ENCODE data around the gene SORCS3. TPM values are rescaled to one million over a fixed set of nuclear protein-coding genes. Genes with fewer than 3 reads are reported as not detected.

The SORCS3 gene
- total RNA-seq, 1 experiment from 2014 or later: 0.18 TPM

DNA sequence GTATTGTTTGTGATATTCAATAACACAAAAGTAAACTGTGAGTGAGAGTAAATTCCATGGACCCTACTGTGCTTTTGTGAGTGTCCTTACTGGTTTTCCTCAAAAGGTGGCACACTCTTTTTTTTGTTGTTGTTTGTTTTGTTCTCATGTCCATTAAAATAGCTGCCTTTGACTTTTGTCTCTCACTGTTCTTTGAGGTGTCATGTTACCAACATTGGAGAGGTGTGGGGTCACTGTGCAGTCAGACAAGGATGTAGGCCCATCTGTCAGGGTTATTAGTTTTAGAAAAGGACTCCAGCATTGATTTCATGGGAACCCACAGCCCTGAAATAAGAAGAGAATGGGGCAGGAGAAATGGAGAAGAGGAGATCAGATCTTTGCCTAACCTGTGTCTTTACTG lies 383.1 kb downstream of the SORCS3 start:
- TF ChIP-seq, protein P1, sequence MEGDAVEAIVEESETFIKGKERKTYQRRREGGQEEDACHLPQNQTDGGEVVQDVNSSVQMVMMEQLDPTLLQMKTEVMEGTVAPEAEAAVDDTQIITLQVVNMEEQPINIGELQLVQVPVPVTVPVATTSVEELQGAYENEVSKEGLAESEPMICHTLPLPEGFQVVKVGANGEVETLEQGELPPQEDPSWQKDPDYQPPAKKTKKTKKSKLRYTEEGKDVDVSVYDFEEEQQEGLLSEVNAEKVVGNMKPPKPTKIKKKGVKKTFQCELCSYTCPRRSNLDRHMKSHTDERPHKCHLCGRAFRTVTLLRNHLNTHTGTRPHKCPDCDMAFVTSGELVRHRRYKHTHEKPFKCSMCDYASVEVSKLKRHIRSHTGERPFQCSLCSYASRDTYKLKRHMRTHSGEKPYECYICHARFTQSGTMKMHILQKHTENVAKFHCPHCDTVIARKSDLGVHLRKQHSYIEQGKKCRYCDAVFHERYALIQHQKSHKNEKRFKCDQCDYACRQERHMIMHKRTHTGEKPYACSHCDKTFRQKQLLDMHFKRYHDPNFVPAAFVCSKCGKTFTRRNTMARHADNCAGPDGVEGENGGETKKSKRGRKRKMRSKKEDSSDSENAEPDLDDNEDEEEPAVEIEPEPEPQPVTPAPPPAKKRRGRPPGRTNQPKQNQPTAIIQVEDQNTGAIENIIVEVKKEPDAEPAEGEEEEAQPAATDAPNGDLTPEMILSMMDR (IDR thresholded peaks at IDR 0.05; ENCODE audit: insufficient read depth in 1 of 2, low read depth in 1 of 2, low read length in 1 of 2, severe bottlenecking in 1 of 2, unreplicated experiment in 1 of 2): no peak
- intact Hi-C loops (cut with micrococcal nuclease; ENCODE audit: unreplicated experiment): no loop called here
- DNase-seq: no peak
- Mint-ChIP-seq H3K27ac (ENCODE audit: unreplicated experiment) (no peak overlapping the region), H3K4me3 (ENCODE audit: unreplicated experiment) (no peak overlapping the region), H3K27me3 (ENCODE audit: insufficient read depth, unreplicated experiment) (peaks cover 19% of the 10 kb centered on the region), H3K9me3 (ENCODE audit: unreplicated experiment) (no peaks in the 10 kb centered on the region), H3K36me3 (ENCODE audit: insufficient read depth, unreplicated experiment) (no peaks in the 10 kb centered on the region), H3K4me1 (ENCODE audit: low read depth, unreplicated experiment) (no peaks in the 10 kb centered on the region)
- H3K9me3 ChIP-seq: no peaks in the 10 kb centered on the region
- no peak overlapping the region for H3K4me3 ChIP-seq (ENCODE audit: low read depth, low read length)
- CTCF ChIA-PET: no interaction called here
- H3K4me1 ChIP-seq: no peaks in the 10 kb centered on the region
- no TSS peak for BruUV-seq (replicated peaks)
- no peaks in the 10 kb centered on the region for H3K27me3 ChIP-seq (replicated peaks; ENCODE audit: control insufficient read depth, insufficient read depth, low read length)
- POLR2A ChIA-PET: no interaction called here
- H3K36me3 ChIP-seq (ENCODE audit: control insufficient read depth, insufficient read depth, low read length): no peaks in the 10 kb centered on the region

DNA sequence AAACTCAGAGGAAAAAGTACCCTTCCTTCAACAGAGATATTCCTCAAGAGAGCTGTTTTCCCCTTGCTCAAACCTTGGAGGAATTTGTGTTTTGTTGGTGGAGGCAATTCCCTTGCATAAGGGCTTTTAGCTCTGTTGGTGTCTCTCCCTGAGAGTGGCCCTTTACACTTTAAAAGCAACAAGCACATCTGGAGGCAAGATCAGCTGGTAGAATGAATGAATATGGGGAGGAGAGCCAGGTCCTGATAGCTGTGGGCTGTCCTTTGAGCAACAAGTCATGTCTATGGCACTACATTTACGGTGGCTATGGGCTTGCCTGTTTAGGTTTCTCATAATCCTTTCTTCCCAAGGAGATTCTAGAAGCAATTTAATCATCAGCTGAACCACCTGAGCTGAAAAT lies 384.0 kb downstream of the SORCS3 start:
- Mint-ChIP-seq H3K9me3 (ENCODE audit: unreplicated experiment) (no peaks in the 10 kb centered on the region), H3K4me1 (ENCODE audit: low read depth, unreplicated experiment) (no peaks in the 10 kb centered on the region), H3K36me3 (ENCODE audit: insufficient read depth, unreplicated experiment) (no peaks in the 10 kb centered on the region), H3K4me3 (ENCODE audit: unreplicated experiment) (no peak overlapping the region), H3K27ac (ENCODE audit: unreplicated experiment) (no peak overlapping the region), H3K27me3 (ENCODE audit: insufficient read depth, unreplicated experiment) (peaks cover 19% of the 10 kb centered on the region)
- H3K4me1 ChIP-seq: no peaks in the 10 kb centered on the region
- H3K9me3 ChIP-seq: no peaks in the 10 kb centered on the region
- intact Hi-C loops (cut with micrococcal nuclease; ENCODE audit: unreplicated experiment): no loop called here
- no TSS peak for BruUV-seq (replicated peaks)
- CTCF ChIA-PET: no interaction called here
- POLR2A ChIA-PET: no interaction called here
- no peaks in the 10 kb centered on the region for H3K36me3 ChIP-seq (ENCODE audit: control insufficient read depth, insufficient read depth, low read length)
- TF ChIP-seq, protein P1 (IDR thresholded peaks at IDR 0.05; ENCODE audit: insufficient read depth in 1 of 2, low read depth in 1 of 2, low read length in 1 of 2, severe bottlenecking in 1 of 2, unreplicated experiment in 1 of 2): no peak
- no peak overlapping the region for H3K4me3 ChIP-seq (ENCODE audit: low read depth, low read length)
- DNase-seq: no peak
- H3K27me3 ChIP-seq (replicated peaks; ENCODE audit: control insufficient read depth, insufficient read depth, low read length): no peaks in the 10 kb centered on the region

DNA sequence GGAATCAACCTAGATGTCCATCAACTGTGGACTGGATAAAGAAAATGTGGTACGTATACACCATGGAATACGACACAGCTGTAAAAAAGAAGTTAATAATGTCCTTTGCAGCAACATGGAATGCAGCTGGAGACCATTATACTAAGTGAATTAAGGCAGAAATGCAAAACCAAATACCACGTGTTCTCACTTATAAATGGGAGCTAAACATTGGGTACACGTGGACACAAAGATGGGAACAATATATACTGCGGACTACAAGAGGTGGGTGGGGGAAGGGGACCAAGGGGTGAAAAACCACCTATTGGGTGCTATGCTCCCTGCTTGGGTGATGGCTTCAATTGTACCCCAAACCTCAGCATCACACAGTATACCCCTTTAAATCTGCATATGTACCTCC lies 385.5 kb downstream of the SORCS3 start:
- Histone ChIP-seq H3K27me3 (replicated peaks; ENCODE audit: control insufficient read depth, insufficient read depth, low read length) (no peaks in the 10 kb centered on the region), H3K4me3 (ENCODE audit: low read depth, low read length) (no peak overlapping the region), H3K9me3 (no peaks in the 10 kb centered on the region), H3K4me1 (no peaks in the 10 kb centered on the region), H3K36me3 (ENCODE audit: control insufficient read depth, insufficient read depth, low read length) (no peaks in the 10 kb centered on the region)
- peaks cover 19% of the 10 kb centered on the region for H3K27me3 Mint-ChIP-seq (ENCODE audit: insufficient read depth, unreplicated experiment)
- H3K27ac Mint-ChIP-seq (ENCODE audit: unreplicated experiment): no peak overlapping the region
- POLR2A ChIA-PET: no interaction called here
- no peaks in the 10 kb centered on the region for H3K9me3 Mint-ChIP-seq (ENCODE audit: unreplicated experiment)
- no peaks in the 10 kb centered on the region for H3K4me1 Mint-ChIP-seq (ENCODE audit: low read depth, unreplicated experiment)
- H3K36me3 Mint-ChIP-seq (ENCODE audit: insufficient read depth, unreplicated experiment): no peaks in the 10 kb centered on the region
- H3K4me3 Mint-ChIP-seq (ENCODE audit: unreplicated experiment): no peak overlapping the region
- no peak for DNase-seq
- CTCF ChIA-PET: no interaction called here
- intact Hi-C loops (cut with micrococcal nuclease; ENCODE audit: unreplicated experiment): no loop called here
- TF ChIP-seq, protein P1 (IDR thresholded peaks at IDR 0.05; ENCODE audit: insufficient read depth in 1 of 2, low read depth in 1 of 2, low read length in 1 of 2, severe bottlenecking in 1 of 2, unreplicated experiment in 1 of 2): no peak
- BruUV-seq (replicated peaks): no TSS peak

All from Caco-2 (cell line).